HG03045 (cell line): ENCODE results near the gene SMIM43.

Experiments used
- ATAC-seq: cut with Tn5 transposase; IDR thresholded peaks from one replicate; pipeline ENCODE4 v1.9.1; 2021; ENCODE audit warnings: mild to moderate bottlenecking, moderate library complexity; ENCODE audit not compliant: unreplicated experiment

SMIM43 gene

GRCh38 chr4:121764702-121765367 lies at the start of gene SMIM43:
SMIM43 (minus strand) TSS chr4:121765164; CDS start chr4:121765105, 59 bp downstream.
- ATAC-seq: no peak

DNA sequence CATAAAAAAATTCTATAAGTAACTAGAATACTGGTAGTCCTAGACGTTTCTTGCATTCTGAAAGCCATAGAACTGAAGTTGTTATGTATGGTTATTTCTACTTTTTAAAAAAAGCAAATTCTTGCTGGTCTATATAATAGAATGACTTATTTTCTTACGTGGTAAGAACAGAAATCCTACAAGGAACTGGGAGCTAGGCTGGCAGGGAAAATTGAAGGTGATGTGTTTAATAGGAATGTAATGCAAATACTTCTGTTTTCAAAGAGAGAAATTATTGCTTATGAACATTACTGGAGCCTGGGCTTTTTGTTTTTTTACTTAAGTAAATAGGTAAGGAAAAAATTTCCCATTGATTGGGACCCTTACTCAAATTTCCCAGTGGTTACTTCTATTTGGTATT lies 49.8 kb upstream of the SMIM43 start:
- no peak for ATAC-seq

- ATAC-seq: no peak
Observed at GRCh38 chr4:121811122-121811521, 46.2 kb upstream of the SMIM43 start.

DNA sequence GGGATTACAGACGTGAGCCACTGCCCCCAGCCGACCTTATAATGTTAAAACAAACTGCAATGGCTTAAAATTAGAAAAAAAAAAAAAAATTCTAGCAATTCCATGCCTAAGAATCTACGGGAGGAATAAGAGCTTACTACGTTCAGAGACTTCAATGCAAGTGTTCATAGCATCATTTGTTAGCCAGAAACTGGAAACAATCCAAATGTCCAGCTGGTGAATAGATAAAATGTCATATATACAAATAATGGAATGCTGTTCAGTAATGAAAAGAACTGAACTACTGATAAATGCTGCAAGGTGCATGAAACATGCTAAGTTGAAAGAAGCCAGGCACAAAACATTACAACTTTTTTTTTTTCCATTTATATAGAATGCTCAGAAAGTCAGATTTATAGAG lies 41.4 kb upstream of the SMIM43 start:
- no peak for ATAC-seq

DNA sequence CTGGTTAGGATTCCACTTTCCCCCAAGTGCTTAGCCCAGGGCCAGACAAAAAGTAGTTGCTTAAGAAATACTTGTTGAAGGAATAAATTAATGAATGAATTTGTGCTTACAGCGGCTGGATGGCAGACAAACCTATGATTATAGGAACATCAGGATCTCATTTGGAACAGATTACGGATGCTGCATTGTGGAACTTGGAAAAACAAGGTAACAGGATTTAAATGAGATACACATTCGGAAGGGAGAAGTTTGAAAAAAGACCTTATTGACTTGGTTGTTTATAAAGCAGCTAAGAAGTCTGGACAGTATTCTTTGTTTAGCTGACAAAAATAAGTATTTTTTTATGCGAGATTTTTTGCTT lies 36.7 kb upstream of the SMIM43 start:
- no peak for ATAC-seq

DNA sequence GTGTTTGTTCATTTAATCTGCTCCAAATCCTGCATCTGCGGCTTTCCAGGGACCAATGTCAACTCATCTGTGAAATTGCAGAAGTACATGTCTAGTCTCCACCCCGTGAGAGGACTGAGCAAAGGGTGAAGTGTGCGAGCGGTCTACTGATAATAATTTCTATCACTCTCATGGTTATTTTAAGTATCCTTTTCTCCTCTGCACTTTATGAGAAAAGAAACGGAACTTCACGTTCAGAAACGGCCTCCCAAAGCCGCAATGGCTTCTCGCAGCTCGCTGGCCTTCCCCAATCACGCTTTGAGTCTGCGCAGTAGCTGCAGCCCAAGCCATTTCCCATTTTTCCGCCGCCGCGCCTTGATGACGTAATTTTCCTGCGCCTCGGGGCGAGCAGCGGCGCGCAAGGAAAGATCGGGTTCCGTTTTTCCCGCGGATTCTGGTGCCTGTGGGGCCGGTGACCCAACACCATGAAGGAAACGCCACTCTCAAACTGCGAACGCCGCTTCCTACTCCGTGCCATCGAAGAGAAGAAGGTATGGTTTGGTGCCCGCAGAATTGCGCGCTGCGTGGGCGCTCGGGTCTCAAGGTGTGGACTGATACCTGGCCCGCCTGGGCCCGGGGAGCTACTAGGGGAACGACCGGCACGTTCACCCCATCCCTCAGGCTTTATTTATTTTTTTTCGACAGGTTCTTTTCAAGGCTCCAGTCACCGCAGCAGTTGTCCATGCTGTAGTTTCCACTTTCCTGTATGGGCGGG lies 36.2 kb upstream of the SMIM43 start, which contains the start of gene EXOSC9:
TSS of gene EXOSC9 (plus strand) at position 363 of the 754 bp plus-strand sequence. CDS start at position 465, 102 bp downstream.
- peak; percentile 83 for ATAC-seq

- peak; percentile 23 for ATAC-seq
Observed at GRCh38 chr4:121800638-121800960, 35.6 kb upstream of the SMIM43 start.

GRCh38 chr4:121799867-121800501 lies 35.0 kb upstream of the SMIM43 start:
- ATAC-seq: no peak

- no peak for ATAC-seq
Observed at GRCh38 chr4:121799208-121799823, 34.4 kb upstream of the SMIM43 start.

DNA sequence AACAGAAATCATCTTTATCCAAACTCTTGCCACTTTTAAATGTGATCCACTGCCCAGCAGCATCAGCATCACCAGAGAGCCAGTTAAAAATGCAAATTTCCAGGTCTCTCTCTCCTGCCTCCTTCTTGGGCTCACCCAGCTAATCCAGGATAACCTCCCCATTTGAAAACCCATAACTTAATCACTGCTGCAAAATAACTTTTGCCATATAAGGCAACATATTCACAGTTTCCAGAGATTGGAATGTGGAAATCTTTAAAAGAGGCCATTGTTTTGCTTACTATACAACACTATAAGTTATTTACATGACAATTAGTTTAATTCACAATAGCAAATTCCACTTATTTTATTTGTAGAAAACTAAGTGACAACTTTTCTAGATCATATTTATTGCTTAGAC lies 31.3 kb upstream of the SMIM43 start:
- ATAC-seq: no peak

GRCh38 chr4:121794505-121795188 lies 29.7 kb upstream of the SMIM43 start:
- no peak for ATAC-seq

DNA sequence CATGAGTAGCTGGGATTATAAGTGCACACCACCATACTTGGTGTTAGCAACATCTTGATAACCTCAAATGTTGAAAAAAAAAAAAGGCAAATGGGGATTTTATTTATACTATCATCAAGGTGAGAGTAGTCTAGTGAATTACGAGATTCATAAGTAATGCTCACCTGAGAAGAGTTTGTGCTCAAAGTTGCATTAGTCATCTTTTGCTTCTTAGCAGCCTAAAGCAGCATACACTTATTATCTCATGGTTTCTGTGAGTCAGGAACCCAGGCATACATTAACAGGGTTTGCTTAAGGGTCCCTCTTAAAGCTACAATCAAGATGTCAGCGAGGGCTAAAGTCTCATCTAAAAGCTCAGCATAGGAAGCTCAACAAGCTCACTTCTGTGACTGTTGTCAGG lies 28.0 kb upstream of the SMIM43 start:
- no peak for ATAC-seq

GRCh38 chr4:121791481-121791880 lies 26.5 kb upstream of the SMIM43 start:
- ATAC-seq: no peak

- ATAC-seq: no peak
Observed at GRCh38 chr4:121790976-121791375, 26.0 kb upstream of the SMIM43 start.

- no peak for ATAC-seq
Observed at GRCh38 chr4:121789960-121790829, 25.2 kb upstream of the SMIM43 start.

GRCh38 chr4:121789455-121789854 lies 24.5 kb upstream of the SMIM43 start:
- ATAC-seq: no peak

DNA sequence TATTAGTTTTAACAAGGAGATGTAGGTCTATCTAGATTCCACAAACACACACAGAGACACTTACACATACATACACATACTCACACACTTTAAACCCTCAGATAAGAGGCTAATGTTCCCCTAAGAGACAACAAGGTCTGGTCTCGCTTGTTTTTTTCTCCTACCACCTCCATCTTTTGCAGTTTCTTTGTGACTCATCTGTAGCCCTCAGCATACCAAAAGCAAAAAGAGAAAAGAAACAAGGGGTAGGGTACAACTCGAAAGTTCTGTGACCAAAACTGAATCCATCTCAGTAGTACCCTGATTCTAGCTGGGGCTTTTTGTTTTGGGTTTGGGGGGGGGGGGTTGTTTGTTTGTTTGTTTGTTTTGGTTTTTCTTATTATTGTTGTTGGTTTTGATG lies 23.9 kb upstream of the SMIM43 start:
- peak; percentile 94 for ATAC-seq

- no peak for ATAC-seq
Observed at GRCh38 chr4:121786221-121786620, 21.3 kb upstream of the SMIM43 start.

GRCh38 chr4:121785479-121785878 lies 20.5 kb upstream of the SMIM43 start:
- ATAC-seq: no peak

DNA sequence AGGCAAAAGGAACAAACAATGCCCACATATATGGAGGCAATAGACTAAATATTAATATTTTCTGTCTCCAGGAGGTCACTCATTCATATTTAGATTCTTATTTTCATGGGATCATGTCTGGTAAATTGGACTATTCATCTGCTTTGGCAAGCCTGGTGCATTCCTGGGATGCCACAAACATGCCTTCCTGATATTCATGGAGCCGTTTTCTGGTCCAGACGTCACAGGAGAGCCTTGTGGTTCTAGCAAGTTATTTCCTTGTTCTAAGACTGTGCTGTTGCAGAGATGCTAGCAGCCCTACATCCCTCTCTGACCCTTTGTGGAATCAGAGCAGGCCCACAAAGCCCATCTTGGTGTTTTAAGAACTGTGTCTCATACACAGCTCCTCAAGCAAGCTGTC lies 20.0 kb upstream of the SMIM43 start:
- ATAC-seq: no peak
